ENCODE results near the gene MKLN1. TPM values are rescaled to one million over a fixed set of nuclear protein-coding genes. Genes with fewer than 3 reads are reported as not detected.

The MKLN1 gene
- total and polyA plus RNA-seq, 3 donors from 2014 or later, result 42.1 to 87.9 (median 82.4) TPM

DNA sequence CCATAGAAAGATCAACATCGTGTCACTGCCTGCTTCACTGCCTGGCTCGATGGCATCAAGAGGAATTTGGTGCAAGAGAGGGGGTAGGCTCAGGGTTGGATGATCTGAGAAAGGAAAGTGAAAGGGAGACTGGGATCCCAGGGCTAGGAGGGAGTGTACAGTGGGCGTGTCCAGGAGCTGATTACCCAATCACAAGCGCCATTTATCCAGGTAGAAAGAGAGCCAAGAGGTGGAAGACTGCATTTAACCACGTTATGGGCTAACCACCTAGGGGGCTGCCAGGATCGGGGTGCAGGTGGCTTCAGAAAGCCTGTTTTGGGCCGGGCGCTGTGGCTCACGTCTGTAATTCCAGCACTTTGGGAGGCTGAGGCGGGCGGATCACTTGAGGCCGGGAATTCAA, 218.4 kb downstream of the MKLN1 start:
- Histone ChIP-seq H3K9me3 (no peaks in the 10 kb centered on the region), H3K4me3 (no peak overlapping the region), H3K27ac (no peak overlapping the region), H3K36me3 (ENCODE audit: low read depth, missing control alignments) (no peaks in the 10 kb centered on the region), H3K27me3 (no peaks in the 10 kb centered on the region), H3K4me1 (no peaks in the 10 kb centered on the region)
- no peak for DNase-seq
- intact Hi-C loops (cut with DNase I; ENCODE audit: low total_unique reads), result loop anchor here (10.0 kb wide), 1 partner anchor 109 kb away; no protein-coding TSS in a partner anchor
- WGBS, 2 donors, result 55 to 76% methylated on average over 6 to 12 of the region's 12 CpGs
- no peak for TF ChIP-seq CTCF (IDR thresholded peaks at IDR 0.05)
- TF ChIP-seq POLR2A (IDR thresholded peaks at IDR 0.05), result no peak

Other genes starting within 250 kb of the MKLN1 start
- 10 to 100 TPM; 15.4 to 19.4 TPM for gene PODXL, start 228.8 kb downstream of the MKLN1 start, total RNA-seq
- gene PODXL, start 228.8 kb downstream of the MKLN1 start, polyA plus RNA-seq (ENCODE audit: insufficient read depth, low read depth, low replicate concordance), result 27.3 TPM